ENCODE results near the gene SSPN.

SSPN gene

GRCh38 chr12:26250801-26251200 is 55.4 kb downstream of the SSPN start:
- H3K14ac ChIP-seq (ENCODE audit: low read length) = no peak overlapping the region
- H2BK120ac ChIP-seq (ENCODE audit: low read depth, low read length) = no peak overlapping the region
- H3K27me3 ChIP-seq (ENCODE audit: control insufficient read depth in 3 of 3, insufficient read depth in 3 of 3, low read depth in 1 of 3, low read length in 3 of 3) = no peaks in the 10 kb centered on the region
- H3K27ac ChIP-seq (replicated peaks; ENCODE audit: low read length) = no peak overlapping the region
- H2BK15ac ChIP-seq (ENCODE audit: low read length) = no peak overlapping the region
- H3K4ac ChIP-seq (ENCODE audit: low read length) = no peak overlapping the region
- H3K23ac ChIP-seq (ENCODE audit: low read depth, low read length, poor library complexity) = no peak overlapping the region
- H3K4me2 ChIP-seq (ENCODE audit: insufficient read depth, low read length, poor library complexity, severe bottlenecking) = no peak overlapping the region
- H2AFZ ChIP-seq (ENCODE audit: low read length) = no peak overlapping the region
- H3K79me1 ChIP-seq (ENCODE audit: low read depth, low read length) = no peaks in the 10 kb centered on the region
- H4K91ac ChIP-seq (ENCODE audit: low read depth, low read length, poor library complexity) = no peak overlapping the region
- peaks cover 3 to 5% of the 10 kb centered on the region in 2 donors for H3K9me3 ChIP-seq (replicated peaks in 1 of 2; ENCODE audit: control insufficient read depth in 2 of 2, insufficient read depth in 1 of 2, low read depth in 1 of 2, low read length in 2 of 2)
- H3K18ac ChIP-seq (ENCODE audit: low read length) = no peak overlapping the region
- no peak overlapping the region for H2BK5ac ChIP-seq (ENCODE audit: low read length)
- no peak overlapping the region for H4K8ac ChIP-seq (ENCODE audit: low read depth, low read length)
- no peak for DNase-seq (ENCODE audit: low spot score)
- no peaks in the 10 kb centered on the region for H3K4me1 ChIP-seq (ENCODE audit: control insufficient read depth in 2 of 2, insufficient read depth in 1 of 2, low read depth in 1 of 2, low read length in 2 of 2)
- H3K4me3 ChIP-seq (ENCODE audit: low read length in 2 of 2) = no peak overlapping the region
- no peak overlapping the region for H2AK5ac ChIP-seq (ENCODE audit: low read depth, low read length)
- no peaks in the 10 kb centered on the region for H3K36me3 ChIP-seq (replicated peaks in 1 of 2; ENCODE audit: control insufficient read depth in 2 of 2, insufficient read depth in 2 of 2, low read length in 2 of 2)
- no peak overlapping the region for H2BK12ac ChIP-seq (ENCODE audit: low read length)
- no CpG with 5 or more reads among the region's 3 CpGs for WGBS, 2 donors (ENCODE audit: extremely low coverage in 2 of 2, insufficient read length in 2 of 2, insufficient replicate concordance in 1 of 2)
- no peak overlapping the region for H3K9ac ChIP-seq (ENCODE audit: low read depth, low read length, poor library complexity)

- H3K9ac ChIP-seq (ENCODE audit: low read depth, low read length, poor library complexity) = no peak overlapping the region
- H3K27ac ChIP-seq (replicated peaks; ENCODE audit: low read length) = no peak overlapping the region
- H3K36me3 ChIP-seq (replicated peaks in 1 of 2; ENCODE audit: control insufficient read depth in 2 of 2, insufficient read depth in 2 of 2, low read length in 2 of 2) = no peaks in the 10 kb centered on the region
- H3K23ac ChIP-seq (ENCODE audit: low read depth, low read length, poor library complexity) = no peak overlapping the region
- no peak overlapping the region for H4K8ac ChIP-seq (ENCODE audit: low read depth, low read length)
- H3K9me3 ChIP-seq (replicated peaks in 1 of 2; ENCODE audit: control insufficient read depth in 2 of 2, insufficient read depth in 1 of 2, low read depth in 1 of 2, low read length in 2 of 2) = peaks cover 3 to 9% of the 10 kb centered on the region in 2 donors
- H3K18ac ChIP-seq (ENCODE audit: low read length) = no peak overlapping the region
- no peak overlapping the region for H2AK5ac ChIP-seq (ENCODE audit: low read depth, low read length)
- H2BK12ac ChIP-seq (ENCODE audit: low read length) = no peak overlapping the region
- H2BK120ac ChIP-seq (ENCODE audit: low read depth, low read length) = no peak overlapping the region
- no peak overlapping the region for H2BK5ac ChIP-seq (ENCODE audit: low read length)
- H2BK15ac ChIP-seq (ENCODE audit: low read length) = no peak overlapping the region
- no peak overlapping the region for H3K4ac ChIP-seq (ENCODE audit: low read length)
- no peak for DNase-seq (ENCODE audit: low spot score)
- no peaks in the 10 kb centered on the region for H3K27me3 ChIP-seq (ENCODE audit: control insufficient read depth in 3 of 3, insufficient read depth in 3 of 3, low read depth in 1 of 3, low read length in 3 of 3)
- no peak overlapping the region for H3K4me2 ChIP-seq (ENCODE audit: insufficient read depth, low read length, poor library complexity, severe bottlenecking)
- no peak overlapping the region for H2AFZ ChIP-seq (ENCODE audit: low read length)
- no peak overlapping the region for H3K14ac ChIP-seq (ENCODE audit: low read length)
- no peak overlapping the region for H4K91ac ChIP-seq (ENCODE audit: low read depth, low read length, poor library complexity)
- H3K79me1 ChIP-seq (ENCODE audit: low read depth, low read length) = no peaks in the 10 kb centered on the region
- H3K4me1 ChIP-seq (ENCODE audit: control insufficient read depth in 2 of 2, insufficient read depth in 1 of 2, low read depth in 1 of 2, low read length in 2 of 2) = no peaks in the 10 kb centered on the region
- no peak overlapping the region for H3K4me3 ChIP-seq (ENCODE audit: low read length in 2 of 2)
- WGBS, 2 donors (ENCODE audit: extremely low coverage in 2 of 2, insufficient read length in 2 of 2, insufficient replicate concordance in 1 of 2) = no CpG with 5 or more reads among the region's 6 CpGs
These were observed 56.2 kb downstream of the SSPN start for GRCh38 chr12:26251600-26251999.

DNA sequence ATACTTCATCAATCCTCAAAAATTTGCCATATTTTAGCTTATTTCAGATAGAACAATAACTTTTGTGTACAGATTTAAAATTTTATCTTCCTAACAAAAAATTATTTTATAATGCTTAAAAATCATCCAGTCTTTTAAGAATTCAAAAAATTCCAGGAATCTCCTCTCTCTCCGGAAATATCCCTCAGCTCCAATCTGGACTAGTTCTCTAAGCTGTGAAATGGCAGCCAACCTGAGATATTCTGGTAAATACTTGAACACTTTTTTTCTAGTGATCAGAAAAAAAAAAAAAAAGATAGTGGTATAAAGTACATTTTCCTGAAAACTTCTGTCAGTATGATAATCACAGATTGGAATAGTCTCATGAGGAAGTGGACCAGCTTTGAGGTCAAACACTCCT is 57.6 kb downstream of the SSPN start:
- H3K18ac ChIP-seq (ENCODE audit: low read length) = no peak overlapping the region
- no peaks in the 10 kb centered on the region for H3K27me3 ChIP-seq (ENCODE audit: control insufficient read depth in 3 of 3, insufficient read depth in 3 of 3, low read depth in 1 of 3, low read length in 3 of 3)
- H3K27ac ChIP-seq (replicated peaks; ENCODE audit: low read length) = no peak overlapping the region
- H3K4ac ChIP-seq (ENCODE audit: low read length) = no peak overlapping the region
- no peaks in the 10 kb centered on the region for H3K4me1 ChIP-seq (ENCODE audit: control insufficient read depth in 2 of 2, insufficient read depth in 1 of 2, low read depth in 1 of 2, low read length in 2 of 2)
- H4K91ac ChIP-seq (ENCODE audit: low read depth, low read length, poor library complexity) = no peak overlapping the region
- H3K14ac ChIP-seq (ENCODE audit: low read length) = no peak overlapping the region
- H2BK120ac ChIP-seq (ENCODE audit: low read depth, low read length) = no peak overlapping the region
- H3K23ac ChIP-seq (ENCODE audit: low read depth, low read length, poor library complexity) = no peak overlapping the region
- H3K36me3 ChIP-seq (replicated peaks in 1 of 2; ENCODE audit: control insufficient read depth in 2 of 2, insufficient read depth in 2 of 2, low read length in 2 of 2) = no peaks in the 10 kb centered on the region
- no peak overlapping the region for H2BK5ac ChIP-seq (ENCODE audit: low read length)
- H3K9me3 ChIP-seq (replicated peaks in 1 of 2; ENCODE audit: control insufficient read depth in 2 of 2, insufficient read depth in 1 of 2, low read depth in 1 of 2, low read length in 2 of 2) = peaks cover 3 to 9% of the 10 kb centered on the region in 2 donors
- no peak for DNase-seq (ENCODE audit: low spot score)
- no peak overlapping the region for H3K4me3 ChIP-seq (ENCODE audit: low read length in 2 of 2)
- no peak overlapping the region for H2AK5ac ChIP-seq (ENCODE audit: low read depth, low read length)
- H3K79me1 ChIP-seq (ENCODE audit: low read depth, low read length) = no peaks in the 10 kb centered on the region
- H2AFZ ChIP-seq (ENCODE audit: low read length) = no peak overlapping the region
- no CpG with 5 or more reads among the region's 1 CpG for WGBS, 2 donors (ENCODE audit: extremely low coverage in 2 of 2, insufficient read length in 2 of 2, insufficient replicate concordance in 1 of 2)
- H3K9ac ChIP-seq (ENCODE audit: low read depth, low read length, poor library complexity) = no peak overlapping the region
- no peak overlapping the region for H4K8ac ChIP-seq (ENCODE audit: low read depth, low read length)
- no peak overlapping the region for H2BK12ac ChIP-seq (ENCODE audit: low read length)
- no peak overlapping the region for H2BK15ac ChIP-seq (ENCODE audit: low read length)
- H3K4me2 ChIP-seq (ENCODE audit: insufficient read depth, low read length, poor library complexity, severe bottlenecking) = no peak overlapping the region

GRCh38 chr12:26255893-26256645 is 60.7 kb downstream of the SSPN start:
- Histone ChIP-seq H2BK12ac (ENCODE audit: low read length) (no peak overlapping the region), H3K14ac (ENCODE audit: low read length) (no peak overlapping the region), H4K8ac (ENCODE audit: low read depth, low read length) (no peak overlapping the region), H3K9me3 (replicated peaks in 1 of 2; ENCODE audit: control insufficient read depth in 2 of 2, insufficient read depth in 1 of 2, low read depth in 1 of 2, low read length in 2 of 2) (peaks cover 0 to 6% of the 10 kb centered on the region in 2 donors), H3K27ac (replicated peaks; ENCODE audit: low read length) (no peak overlapping the region), H3K4me1 (ENCODE audit: control insufficient read depth in 2 of 2, insufficient read depth in 1 of 2, low read depth in 1 of 2, low read length in 2 of 2) (no peaks in the 10 kb centered on the region), H2AK5ac (ENCODE audit: low read depth, low read length) (no peak overlapping the region), H3K18ac (ENCODE audit: low read length) (no peak overlapping the region), H2BK15ac (ENCODE audit: low read length) (no peak overlapping the region), H3K4me2 (ENCODE audit: insufficient read depth, low read length, poor library complexity, severe bottlenecking) (no peak overlapping the region), H2BK120ac (ENCODE audit: low read depth, low read length) (no peak overlapping the region), H3K36me3 (replicated peaks in 1 of 2; ENCODE audit: control insufficient read depth in 2 of 2, insufficient read depth in 2 of 2, low read length in 2 of 2) (no peaks in the 10 kb centered on the region), H3K23ac (ENCODE audit: low read depth, low read length, poor library complexity) (no peak overlapping the region), H2AFZ (ENCODE audit: low read length) (no peak overlapping the region), H3K9ac (ENCODE audit: low read depth, low read length, poor library complexity) (no peak overlapping the region), H3K4ac (ENCODE audit: low read length) (no peak overlapping the region), H2BK5ac (ENCODE audit: low read length) (no peak overlapping the region), H4K91ac (ENCODE audit: low read depth, low read length, poor library complexity) (no peak overlapping the region), H3K4me3 (ENCODE audit: low read length in 2 of 2) (no peak overlapping the region), H3K27me3 (ENCODE audit: control insufficient read depth in 3 of 3, insufficient read depth in 3 of 3, low read depth in 1 of 3, low read length in 3 of 3) (no peaks in the 10 kb centered on the region), H3K79me1 (ENCODE audit: low read depth, low read length) (no peaks in the 10 kb centered on the region)
- no peak for DNase-seq (ENCODE audit: low spot score)
- WGBS, 2 donors (ENCODE audit: extremely low coverage in 2 of 2, insufficient read length in 2 of 2, insufficient replicate concordance in 1 of 2) = no CpG with 5 or more reads among the region's 7 CpGs

Measured in neuronal stem cell (in vitro differentiated cells).